GM18498 (cell line): Measurements from ENCODE around the gene MBP.
"Not testable (repeated sequence)": the region's sequence is repeated elsewhere in the genome, so short reads cannot be mapped to it uniquely, and the experiment has no call there.

Experiments used
- ATAC-seq: cut with Tn5 transposase; IDR thresholded peaks from one replicate; pipeline ENCODE4 v1.9.1; 2021; ENCODE audit warnings: mild to moderate bottlenecking, moderate library complexity; ENCODE audit not compliant: unreplicated experiment

Gene MBP

DNA sequence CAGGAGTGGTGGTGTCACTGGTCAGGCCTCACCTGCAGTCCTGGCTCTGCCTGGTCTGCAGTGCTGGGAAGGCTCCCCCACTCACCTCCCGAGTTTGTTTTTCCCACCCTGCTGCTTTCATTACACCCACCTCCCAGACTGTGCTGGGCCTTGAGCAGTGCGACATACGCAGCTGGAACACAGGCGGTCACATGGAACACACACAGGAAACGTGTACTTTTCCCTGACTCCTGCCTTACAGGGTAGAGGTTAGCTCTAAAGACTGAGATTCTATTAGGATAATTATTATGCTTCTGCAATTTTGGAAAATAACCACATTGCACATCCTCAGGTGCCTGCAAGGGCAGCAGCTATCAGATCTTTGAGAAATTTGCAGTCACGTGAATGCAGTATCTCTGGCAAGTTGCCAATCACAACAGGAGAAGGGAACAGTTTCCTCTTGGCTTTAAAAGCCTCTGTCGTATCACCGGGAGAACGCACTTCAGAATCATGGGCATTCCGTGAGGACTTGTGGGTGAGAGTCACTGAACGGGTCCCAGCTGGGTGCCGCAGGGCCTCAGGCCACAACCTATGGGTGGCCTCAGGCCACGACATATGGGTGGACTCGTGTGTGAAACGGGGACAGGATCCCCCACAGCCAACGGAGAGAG is 173.8 kb downstream of the MBP start:
- no peak for ATAC-seq

DNA sequence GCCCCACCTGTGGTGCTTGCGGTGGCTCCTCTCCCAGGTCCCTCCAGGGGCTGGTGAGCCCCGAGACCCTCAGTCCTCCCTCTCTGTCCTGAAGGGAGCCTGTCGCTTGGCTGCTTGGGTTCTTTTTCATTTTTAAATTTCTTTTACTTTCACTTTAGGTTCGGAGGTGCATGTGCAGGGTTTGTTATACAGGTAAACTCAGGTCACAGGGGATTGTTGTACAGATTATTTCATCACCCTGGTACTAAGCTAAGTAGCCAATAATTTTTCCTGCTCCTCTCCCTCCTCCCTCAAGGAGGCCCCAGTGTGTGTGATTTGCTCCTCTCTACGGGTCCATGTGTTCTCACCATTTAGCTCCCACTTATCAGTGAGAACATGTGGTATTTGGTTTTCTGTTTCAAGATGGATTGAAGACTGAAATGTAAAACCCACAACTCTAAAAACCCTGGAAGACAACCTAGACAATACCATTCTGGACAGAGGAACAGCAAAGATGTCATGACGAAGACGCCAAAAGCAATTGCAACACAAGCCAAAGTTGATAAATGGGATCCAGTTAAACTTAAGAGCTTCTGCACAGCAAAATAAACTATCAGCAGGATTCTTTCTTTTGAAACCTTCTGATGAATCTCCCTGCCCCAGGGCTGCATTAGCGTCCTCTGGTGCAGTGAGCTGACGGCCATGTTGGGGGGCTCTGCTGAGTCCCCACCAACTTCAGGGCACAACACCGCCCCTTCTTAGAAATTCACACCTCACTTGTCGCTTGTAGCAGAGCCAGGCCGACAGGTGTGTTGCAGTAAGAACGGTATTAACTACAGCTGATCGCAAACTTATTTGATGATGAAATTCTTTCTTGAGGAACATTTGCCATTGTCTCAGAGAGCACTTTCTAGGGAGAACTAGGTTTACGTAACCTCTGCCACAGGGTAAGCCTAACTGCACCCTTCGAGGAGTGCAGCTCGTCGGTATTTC is 174.9 kb downstream of the MBP start:
- no peak for ATAC-seq

DNA sequence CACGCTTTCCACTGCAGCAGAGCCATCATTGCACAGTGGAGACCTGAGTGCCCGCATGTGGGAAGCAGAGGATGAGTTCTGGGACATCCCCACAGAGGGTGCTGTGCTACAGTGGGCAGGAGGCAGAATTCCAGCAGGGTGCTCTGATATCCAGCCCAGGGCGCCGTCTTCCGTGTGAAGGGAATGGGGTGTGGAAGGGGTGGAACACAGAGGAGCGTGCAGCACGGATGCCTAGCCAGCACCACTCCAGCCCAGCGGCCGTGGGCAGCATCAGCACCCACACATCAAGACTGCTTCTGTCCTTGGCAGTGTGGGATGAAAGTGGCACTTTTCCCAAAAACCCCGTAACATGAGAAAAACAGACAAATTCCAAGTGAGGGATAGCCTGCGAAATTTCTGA is 175.9 kb downstream of the MBP start:
- ATAC-seq: no peak

DNA sequence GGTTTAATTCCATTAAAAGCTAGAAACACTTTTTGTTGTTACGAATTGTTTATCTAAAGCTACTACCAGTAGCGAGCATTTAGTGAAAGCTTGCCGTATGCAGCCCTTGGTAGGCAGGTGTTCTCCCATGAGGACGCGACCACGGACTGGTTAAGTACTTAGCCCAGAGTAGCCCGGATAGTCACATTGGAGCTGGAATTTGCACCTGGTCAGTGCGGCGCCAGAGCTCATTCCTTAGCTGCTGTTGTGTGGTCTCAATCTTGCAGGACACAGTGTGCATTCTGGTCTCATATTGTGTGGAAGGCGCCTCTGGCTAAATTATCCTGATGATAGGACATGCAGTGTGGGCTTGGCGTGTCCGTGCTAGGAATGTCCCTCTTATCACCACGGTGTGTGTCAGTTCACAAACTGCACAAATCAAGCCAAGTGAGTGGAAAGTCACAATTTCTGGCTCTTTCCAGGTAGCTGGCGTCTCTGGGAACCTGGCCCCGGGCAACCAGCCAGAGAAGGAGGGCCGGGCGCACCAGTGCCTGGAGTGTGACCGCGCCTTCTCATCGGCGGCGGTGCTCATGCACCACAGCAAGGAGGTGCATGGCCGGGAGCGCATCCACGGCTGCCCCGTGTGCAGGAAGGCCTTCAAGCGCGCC is 176.9 kb downstream of the MBP start:
- no peak for ATAC-seq

DNA sequence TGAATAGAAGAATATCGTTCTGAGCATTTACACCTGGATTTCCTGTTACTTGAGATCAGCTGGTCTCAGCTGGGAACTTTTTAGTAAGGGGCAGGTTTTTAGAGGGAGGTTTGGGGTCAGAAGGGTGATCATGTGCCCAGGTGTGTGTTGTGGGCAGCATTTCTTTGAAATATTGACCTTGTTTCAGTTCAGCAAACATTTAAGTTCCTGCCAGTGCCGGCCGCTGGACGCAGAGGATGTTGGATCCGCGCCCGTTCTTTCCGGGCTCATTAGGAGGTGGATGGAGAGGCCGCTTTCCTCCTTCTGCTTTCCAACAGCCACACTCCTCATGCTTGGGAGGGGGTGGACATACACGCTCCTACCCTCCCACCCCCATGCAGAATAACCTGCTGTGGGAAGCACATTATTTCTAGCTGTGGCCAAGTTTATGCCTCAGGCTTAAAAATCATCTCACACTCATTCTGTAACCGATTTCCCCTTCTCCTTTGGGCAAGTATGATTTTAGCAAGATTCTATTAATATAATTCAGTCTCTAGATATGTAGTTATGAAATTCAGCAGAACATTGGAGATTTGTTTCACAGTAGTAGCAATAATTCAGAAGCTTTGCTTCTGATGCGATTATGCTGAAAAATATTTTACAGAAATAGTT is 178.9 kb downstream of the MBP start:
- ATAC-seq: no peak

DNA sequence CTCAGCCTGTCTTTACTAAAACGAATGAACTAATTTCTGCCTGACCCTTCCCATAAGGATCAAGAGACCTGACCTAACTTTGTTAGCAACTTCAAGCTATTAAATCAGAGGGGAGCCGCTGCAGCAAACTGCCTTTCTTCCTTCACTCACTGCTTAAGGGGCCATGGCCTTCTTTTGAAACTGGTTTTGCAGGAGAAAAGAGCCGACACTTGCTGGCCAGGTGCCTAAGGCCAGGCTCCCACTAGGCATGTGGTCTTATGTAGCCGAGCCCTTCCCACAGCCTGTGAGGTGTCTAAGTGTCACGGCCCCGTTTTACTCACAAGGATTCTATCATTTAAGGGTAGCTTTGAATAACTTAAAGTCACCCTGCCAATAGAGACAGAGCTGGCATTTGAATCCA is 179.4 kb downstream of the MBP start:
- no peak for ATAC-seq

DNA sequence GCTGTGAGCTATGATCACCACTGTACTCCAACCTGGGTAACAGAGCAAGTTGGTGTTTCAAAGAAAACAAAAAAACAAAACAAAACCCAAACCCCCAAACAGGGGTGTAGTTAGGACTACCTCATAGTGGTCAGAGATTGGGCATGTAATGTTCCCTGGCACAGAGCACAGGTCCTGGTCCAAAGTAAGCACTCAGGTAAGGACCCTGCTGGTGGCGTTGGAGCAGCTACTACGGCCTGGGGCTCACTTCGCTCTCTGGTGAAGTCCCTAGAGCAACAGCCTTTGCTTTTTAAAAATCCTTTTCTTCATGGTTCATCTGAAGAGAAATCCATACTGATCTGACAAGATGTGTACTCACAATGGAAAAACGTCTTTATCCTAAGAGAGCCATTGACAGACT is 179.8 kb downstream of the MBP start:
- no peak for ATAC-seq

DNA sequence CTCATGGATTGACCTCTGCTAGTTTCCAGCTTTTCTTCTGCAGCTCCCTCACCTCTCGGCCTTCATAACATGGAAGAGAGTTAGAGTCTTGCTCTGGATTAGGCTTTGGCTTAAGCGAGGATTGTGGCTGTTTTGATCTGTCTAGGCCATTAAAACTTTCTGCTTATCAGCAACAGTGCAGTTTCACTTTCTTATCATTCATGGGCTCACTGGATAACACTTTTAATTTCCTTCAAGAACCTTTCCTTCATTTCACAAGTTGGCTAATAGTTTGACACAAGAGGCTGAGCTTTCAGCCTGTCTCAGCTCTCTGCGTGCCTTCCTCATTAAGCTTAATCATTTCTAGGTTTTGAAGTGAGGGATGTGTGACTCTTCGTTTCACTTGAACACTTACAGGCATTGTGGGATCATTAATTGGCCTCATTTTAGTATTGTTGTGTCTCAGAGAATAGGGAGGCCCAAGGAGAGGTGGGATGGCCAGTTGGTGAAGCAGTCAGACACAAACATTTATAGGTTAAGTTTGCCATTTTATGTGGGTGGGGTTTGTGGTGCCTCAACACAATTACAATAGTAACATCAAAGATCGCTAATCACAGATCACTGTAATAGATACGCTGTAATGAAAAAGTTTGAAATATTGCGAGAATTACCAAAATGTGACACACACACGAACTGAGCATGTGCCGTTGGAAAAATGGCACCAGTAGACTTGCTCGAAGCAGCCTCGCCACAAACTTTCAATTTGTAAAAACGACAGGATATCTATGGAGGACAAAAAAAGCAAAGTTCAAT is 180.9 kb downstream of the MBP start:
- no peak for ATAC-seq

DNA sequence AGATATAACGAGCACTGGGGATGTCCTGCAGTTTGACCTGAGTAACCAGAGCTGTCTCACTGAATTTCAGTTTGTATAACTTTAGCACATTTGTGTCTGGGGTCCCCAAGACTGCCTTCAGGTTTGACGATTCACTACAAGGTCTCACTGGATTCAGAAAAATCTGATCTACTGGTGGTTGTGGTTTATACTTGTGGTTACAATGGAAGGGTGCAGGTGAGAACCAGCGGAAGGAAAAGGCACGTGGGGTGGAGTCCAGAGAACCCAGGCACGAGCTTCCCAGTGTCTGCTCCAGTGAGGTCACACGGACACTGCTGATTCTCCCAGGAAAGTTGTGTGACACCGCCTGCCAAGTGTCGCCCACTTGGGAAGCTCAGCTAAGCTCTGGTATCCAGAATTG is 184.2 kb downstream of the MBP start:
- ATAC-seq: no peak

DNA sequence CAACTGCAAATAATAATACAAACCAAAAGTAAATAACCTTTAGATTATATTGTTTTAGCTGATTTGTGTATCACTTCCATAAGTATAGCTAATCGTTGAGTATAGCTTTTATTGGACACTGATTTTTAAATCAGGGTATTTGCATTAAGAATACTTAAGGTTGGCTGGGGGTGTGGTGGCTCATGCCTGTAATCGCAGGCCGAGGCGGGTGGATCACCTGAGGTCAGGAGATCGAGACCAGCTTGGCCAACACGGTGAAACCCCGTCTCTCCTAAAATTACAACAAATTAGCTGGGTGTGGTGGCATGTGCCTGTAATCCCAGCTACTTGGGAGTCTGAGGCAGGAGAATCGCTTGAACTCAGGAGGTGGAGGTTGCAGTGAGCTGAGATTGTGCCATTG is 188.2 kb downstream of the MBP start:
- not testable (repeated sequence) for ATAC-seq

DNA sequence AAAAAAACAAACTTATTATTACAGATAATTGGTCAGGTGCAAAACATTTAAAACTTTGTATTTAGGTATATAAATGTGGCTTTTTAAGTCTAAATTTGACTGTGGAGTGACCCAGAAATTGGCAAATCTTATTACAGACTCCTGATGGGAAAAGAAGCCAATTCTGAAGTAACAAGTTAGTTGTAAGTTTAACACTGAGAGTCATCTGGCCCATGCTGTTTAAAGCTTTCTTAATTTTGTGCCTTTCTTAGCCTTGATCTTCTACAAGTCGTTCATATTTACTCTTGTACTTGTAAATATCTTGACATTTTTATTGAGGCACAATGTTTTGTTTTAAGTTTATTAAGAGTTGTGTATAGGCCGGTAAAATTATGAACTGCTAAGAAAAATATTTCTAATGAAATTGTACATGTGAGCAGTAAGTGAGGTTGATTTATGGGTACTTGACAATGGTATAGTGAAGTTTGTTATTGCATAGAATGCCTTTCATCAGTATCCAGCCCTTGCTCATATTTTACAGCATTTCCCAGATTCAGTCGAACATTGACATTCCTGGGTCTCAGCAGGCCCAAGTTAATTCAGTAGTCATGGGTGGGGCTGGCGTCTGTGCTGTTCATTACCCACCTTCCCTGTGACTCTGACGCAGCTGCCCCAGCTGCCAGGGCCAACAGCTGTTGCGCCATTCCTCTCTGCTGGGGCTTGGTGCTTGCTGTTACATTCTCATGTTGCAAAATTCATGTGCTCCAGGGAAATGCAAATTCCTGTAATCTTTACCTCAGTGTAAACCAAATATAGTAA is 188.8 kb downstream of the MBP start:
- ATAC-seq: no peak

DNA sequence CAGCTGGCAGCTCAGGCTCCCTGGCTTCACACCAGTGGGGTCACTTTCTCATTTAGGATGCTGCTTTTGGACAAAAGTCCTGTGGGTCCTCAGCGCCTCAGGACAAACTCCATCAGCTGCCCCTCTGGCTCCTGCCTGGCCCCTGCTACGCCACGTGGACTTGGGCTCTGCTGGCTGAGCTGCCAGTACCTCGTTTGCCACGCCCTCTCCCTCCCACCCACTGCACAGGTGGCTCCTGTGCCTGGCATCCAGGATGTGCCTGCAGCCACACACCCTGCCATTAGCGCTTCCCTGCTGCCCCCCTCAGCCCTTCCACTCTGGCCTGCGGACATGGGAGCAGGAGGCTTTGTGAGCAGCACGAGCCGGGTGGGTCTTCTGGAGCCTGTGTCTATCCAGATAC is 191.3 kb downstream of the MBP start:
- ATAC-seq: no peak

DNA sequence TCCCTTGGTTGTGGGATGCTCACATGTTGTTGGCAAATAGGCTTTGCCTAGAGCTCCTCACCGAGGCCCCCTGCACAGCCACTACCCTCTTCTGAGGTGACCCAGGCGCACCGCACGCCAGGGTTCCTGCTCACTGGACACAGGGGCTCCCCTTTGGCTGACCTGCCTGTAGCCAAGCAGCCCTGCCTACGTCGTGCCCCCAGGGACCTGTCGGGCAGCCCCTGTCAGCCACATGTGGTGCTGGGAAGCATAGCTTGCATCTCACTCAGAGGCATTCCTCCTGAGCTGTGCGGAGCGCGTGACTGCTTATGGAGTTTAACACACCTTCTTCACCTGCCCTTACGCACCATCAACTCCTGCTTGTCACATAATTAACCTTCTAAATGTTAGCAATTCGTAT is 194.0 kb downstream of the MBP start:
- ATAC-seq: no peak

DNA sequence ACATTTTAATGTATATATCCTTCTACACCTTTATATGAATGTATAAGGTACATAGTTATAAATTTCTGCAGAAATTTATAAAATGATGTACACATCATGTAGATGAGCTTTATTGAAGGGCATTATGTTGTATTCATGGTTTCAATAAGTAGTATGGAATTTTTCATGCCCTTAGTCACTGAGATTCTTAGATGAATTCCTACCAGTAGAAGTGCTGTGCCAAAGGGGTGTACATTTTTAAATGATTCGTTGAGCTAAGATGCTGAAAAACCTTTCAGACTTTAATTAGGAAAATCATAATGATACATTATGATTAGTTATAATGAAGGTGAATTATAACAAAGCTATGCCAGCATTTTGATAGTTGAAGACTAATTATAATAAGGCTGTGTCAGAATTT is 195.0 kb downstream of the MBP start:
- no peak for ATAC-seq

DNA sequence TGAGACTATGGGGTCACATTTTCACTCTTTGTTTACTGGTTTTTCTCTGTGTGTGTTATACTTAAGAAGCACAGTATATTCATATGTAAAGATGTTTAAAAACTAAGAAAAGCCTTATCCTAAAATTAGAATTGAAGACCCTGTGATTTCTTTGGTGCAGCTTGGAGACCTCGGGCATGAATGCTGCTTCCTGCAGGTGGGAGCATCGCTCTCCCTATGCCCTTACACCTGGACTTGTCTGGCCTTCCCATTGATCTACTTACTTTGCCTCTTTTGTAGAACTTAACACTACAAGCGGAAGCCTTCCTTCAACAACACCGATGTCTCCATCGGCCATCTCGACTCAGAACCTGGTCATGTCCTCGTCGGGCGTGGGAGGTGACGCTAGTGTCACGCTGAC is 195.7 kb downstream of the MBP start:
- no peak for ATAC-seq

DNA sequence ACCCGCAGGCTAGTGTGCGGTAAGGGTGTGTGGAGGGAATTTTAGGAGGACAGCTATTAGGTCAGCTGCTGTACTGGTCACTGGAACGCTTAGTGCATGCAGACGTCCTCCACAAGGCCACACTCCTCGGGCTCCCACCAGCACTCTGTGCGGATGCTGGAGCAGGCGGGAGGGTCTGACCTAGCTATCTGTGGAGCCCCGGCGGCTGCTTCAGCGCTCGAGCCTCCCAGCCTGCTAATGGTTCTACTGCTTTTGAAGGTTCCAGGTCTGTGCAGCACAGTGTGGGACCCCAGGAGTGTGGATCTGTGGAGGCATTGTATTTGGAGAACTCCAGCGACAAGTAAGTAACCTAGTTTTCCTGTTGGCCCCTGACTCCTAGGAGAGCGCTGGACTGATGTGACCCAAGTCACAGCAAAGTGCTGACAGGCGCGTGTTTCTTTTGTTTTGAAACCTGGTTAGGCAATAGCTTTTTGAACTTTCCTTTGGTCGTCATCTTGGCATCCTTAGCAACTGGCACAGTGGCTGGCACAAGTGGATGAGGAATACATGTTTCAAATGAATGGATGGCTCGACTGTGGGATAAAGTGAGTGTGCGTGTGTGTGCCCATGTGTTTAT is 196.8 kb downstream of the MBP start:
- no peak for ATAC-seq

DNA sequence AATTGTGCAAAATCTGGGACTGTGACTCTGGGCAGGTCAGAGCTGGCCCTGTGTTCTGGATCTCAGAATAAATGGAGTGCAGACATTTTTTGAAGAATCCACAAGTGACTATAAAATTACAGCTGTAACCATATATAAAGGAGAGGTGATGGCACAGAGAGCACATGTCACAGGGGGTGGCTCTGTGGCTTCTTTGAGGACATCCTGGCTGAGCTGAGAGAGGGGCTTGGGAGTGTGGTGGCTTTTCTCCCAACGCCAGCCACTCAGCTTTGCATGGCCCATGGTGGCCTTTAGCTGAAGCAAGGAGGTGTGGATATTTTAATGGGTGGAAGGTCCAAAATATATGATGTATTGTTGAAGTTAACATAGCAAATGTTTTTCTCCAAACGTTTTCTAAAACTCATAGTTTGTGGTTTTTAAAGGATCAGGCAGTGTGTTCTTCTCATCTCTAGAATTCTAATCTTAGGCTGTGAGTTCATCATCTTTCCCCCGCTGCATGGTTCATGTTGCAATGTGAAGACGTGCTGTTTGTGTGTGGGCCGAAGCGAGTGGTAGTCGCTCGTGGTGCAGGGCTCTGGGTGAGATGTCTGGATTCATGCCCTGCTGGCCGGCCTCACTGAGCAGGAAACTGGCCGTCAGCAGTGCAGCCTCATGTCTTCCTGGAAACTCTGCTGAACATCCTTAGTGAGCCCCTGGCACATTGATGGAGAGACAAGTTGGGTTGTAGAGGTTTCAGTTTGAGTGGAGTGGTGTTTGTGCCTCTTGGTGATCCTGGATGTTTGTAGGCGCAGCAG is 200.4 kb downstream of the MBP start:
- ATAC-seq: no peak

DNA sequence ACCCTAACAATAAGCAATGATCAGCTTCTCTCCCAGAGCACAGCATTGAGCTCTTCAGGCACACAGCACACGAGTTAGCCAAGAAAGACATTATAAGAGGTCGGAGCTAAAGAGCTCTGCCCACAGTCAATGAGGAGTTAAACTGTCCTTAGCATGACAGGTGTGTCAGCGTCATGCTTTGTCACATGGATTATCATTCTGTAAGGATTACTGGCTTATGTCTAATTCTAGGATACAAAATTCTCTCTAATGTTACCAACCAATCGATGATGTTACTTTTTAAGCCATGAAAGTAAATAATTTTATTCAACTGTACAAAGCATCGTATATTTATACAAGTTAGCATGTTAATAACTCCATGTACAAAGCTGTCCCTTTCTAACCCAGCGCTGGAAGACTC is 201.4 kb downstream of the MBP start:
- ATAC-seq: no peak
